Dendritic cell treated with granulocyte-macrophage colony-stimulating factor and Interleukin-4, amounts not matched to agents 40 ng/mL and 50 ng/mL, for 4 days (primary cell): ENCODE measurements around the gene TEX22.

Experiments used
- H3K27ac Mint-ChIP-seq: one replicate; pipeline ENCODE4 v1.8.0; 2022; ENCODE audit warnings: mild to moderate bottlenecking, mixed read lengths
- H3K27me3 Mint-ChIP-seq: one replicate; pipeline ENCODE4 v1.8.0; 2022; ENCODE audit warnings: mild to moderate bottlenecking, mixed read lengths
- H3K36me3 Mint-ChIP-seq: one replicate; pipeline ENCODE4 v1.8.0; 2022; ENCODE audit warnings: low read depth, mixed read lengths
- H3K4me1 Mint-ChIP-seq: one replicate; pipeline ENCODE4 v1.8.0; 2022; ENCODE audit warnings: low read depth, mixed read lengths
- H3K4me3 Mint-ChIP-seq: one replicate; pipeline ENCODE4 v1.8.0; 2022; ENCODE audit warnings: mild to moderate bottlenecking, moderate library complexity, mixed read lengths
- H3K9me3 Mint-ChIP-seq: one replicate; pipeline ENCODE4 v1.8.0; 2022; ENCODE audit warnings: mixed read lengths
- intact Hi-C: fragments of 100-400 bp; cut with micrococcal nuclease; formaldehyde crosslinking; loops from one replicate; pipeline ENCODE4 v1.15.0; 2022

TEX22 gene

GRCh38 chr14:105447651-105448640, 49.6 kb downstream of the TEX22 start:
- intact Hi-C loops = loop anchor here (1.0 to 2.0 kb wide), 3 partner anchors 43 to 81 kb away; partner anchors contain the start of gene TEDC1
- no peak overlapping the region for H3K27ac Mint-ChIP-seq
- H3K27me3 Mint-ChIP-seq = no peaks in the 10 kb centered on the region
- no peak overlapping the region for H3K4me3 Mint-ChIP-seq
- H3K36me3 Mint-ChIP-seq = peaks cover 78% of the 10 kb centered on the region
- H3K4me1 Mint-ChIP-seq = no peaks in the 10 kb centered on the region
- no peaks in the 10 kb centered on the region for H3K9me3 Mint-ChIP-seq

DNA sequence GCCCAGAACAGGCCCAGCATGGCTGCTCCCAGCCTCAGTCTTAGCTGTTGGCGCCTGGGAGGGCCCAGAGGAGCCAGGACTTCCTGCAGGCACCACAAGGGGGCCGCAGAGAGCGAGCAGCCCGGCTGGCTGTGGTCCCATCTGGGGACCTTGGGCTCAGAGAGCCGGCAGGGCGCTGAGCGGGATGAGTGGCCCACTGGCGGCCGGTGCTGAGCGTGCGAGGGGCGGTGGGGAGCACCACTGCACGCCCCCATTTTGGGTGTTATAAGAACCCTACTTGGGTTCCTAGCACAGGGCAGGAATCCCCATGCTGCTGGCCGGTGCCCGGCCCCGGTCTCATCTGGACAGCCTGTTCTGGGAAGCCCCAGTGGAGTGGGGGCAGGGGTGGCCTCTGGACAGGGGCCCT, 50.4 kb downstream of the TEX22 start:
- no peaks in the 10 kb centered on the region for H3K4me1 Mint-ChIP-seq
- peaks cover 79% of the 10 kb centered on the region for H3K36me3 Mint-ChIP-seq
- intact Hi-C loops = loop anchor here (1.0 to 2.0 kb wide), 3 partner anchors 42 to 80 kb away; partner anchors contain the start of gene TEDC1
- H3K9me3 Mint-ChIP-seq = no peaks in the 10 kb centered on the region
- H3K27me3 Mint-ChIP-seq = no peaks in the 10 kb centered on the region
- no peak overlapping the region for H3K27ac Mint-ChIP-seq
- H3K4me3 Mint-ChIP-seq = no peak overlapping the region

DNA sequence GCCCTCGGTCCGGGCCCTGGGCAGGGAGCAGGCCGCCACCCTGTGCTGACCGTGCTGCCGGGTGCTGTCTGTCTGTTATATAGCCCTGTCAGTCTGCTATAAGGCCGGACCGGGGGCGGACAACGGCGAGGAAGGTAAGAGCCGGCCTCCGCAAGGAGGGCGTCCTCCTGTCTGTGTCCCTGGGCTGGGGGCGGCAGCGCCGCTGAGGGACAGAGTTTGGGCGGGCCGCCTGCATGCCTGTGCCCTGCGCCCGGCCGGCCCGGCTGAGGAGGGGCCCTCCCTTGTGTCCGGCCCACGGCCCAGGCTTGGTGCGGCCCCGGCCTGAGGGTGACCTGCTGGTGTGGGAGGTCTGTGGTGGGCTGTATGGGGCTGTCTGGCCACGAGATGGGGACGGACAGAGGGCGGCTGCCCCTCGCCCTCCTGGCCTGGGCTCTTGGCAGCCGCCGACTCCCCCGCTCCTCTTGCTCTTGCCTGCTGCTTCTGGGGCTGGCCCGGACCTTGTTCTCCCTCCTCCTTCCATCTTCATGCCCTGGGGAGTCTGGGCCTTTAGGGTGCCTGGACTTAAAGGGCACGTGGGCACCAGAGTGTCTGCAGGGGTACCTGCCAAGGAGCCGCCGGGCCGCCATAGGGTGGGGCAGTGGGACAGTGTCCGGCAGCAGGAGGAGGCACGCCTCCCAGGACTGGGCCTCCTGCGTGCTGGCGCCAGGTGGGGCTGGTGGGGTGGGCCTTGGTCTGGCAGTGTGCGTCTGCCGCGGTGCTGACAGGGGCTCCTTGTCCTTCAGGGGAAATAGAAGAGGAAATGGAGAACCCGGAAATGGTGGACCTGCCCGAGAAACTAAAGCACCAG, 51.2 kb downstream of the TEX22 start:
- Mint-ChIP-seq H3K4me3 (no peak overlapping the region), H3K4me1 (no peaks in the 10 kb centered on the region), H3K9me3 (no peaks in the 10 kb centered on the region), H3K36me3 (peaks cover 87% of the 10 kb centered on the region), H3K27ac (no peak overlapping the region), H3K27me3 (no peaks in the 10 kb centered on the region)
- intact Hi-C loops = loop anchor here (2.0 kb wide), 2 partner anchors 41 to 79 kb away; partner anchors contain the start of gene TEDC1

- intact Hi-C loops = no loop called here
- peaks cover 87% of the 10 kb centered on the region for H3K36me3 Mint-ChIP-seq
- no peaks in the 10 kb centered on the region for H3K27me3 Mint-ChIP-seq
- no peaks in the 10 kb centered on the region for H3K4me1 Mint-ChIP-seq
- no peaks in the 10 kb centered on the region for H3K9me3 Mint-ChIP-seq
- no peak overlapping the region for H3K4me3 Mint-ChIP-seq
- no peak overlapping the region for H3K27ac Mint-ChIP-seq
Measured at GRCh38 chr14:105450123-105450505, 51.8 kb downstream of the TEX22 start.

DNA sequence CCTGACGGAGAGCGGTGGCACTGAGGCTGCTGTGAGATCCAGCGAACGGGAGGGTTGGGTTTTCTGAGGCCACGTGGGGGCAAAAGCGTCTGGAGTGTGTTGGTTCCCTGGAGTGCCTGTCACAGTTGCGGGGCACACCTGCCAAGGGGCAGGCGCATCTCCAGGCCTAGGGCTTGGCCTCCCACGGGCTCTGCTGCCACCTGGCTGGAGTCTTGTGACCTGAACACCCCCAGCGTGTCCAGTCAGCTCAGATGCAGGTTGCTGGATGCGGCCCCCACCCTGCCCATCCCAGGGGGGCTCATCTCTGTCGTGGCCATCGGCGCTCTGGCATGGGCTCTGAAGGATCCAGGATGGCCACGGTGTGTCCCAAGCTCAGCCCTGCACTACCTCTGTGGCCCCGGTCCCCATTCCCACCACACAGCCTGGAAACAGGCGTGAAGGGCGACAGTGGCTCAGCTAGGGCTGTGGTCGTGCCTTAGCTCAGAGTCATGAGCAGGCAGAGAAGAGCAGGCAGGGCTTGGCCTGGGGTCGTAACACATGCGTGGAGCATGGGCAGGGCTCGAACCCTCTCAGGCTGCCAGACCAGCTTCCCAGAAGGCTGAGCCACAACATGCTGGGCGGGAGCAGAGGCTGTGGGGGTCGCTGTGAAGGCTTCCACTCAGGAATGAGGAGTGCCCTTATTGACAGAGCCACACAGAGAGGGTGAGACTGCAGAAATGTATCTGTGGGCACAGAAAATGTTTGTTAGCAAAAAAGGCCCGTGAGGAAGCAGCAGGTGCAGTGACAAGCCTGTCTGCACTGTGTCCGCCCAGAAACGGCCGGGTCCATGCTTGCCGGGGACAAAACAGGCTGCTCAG, 52.8 kb downstream of the TEX22 start:
- Mint-ChIP-seq H3K27me3 (no peaks in the 10 kb centered on the region), H3K9me3 (no peaks in the 10 kb centered on the region), H3K4me1 (no peaks in the 10 kb centered on the region), H3K27ac (no peak overlapping the region), H3K36me3 (peaks cover 87% of the 10 kb centered on the region), H3K4me3 (no peak overlapping the region)
- intact Hi-C loops = no loop called here

DNA sequence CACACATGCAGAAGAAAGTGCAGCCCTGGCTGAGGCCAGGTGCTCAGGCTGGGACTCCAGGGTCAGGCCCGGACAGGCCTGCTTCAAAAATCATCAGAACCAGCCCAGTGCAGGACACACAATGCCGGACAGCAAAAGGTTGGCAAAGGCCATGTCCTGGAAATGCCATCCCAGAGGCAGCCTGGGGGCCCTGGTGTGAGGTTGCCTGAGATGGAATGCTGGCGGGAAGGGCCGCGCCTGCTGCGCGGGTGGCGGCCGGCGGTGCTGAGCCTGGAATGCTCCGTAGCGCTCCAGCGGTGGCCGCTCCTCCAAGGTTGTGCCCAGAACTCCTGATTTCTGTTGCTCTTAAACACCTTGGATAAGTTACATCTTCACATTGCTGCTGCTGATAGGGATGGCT, 54.6 kb downstream of the TEX22 start:
- Mint-ChIP-seq H3K9me3 (no peaks in the 10 kb centered on the region), H3K4me3 (no peak overlapping the region), H3K36me3 (peaks cover 89% of the 10 kb centered on the region), H3K27ac (no peak overlapping the region), H3K27me3 (no peaks in the 10 kb centered on the region), H3K4me1 (no peaks in the 10 kb centered on the region)
- intact Hi-C loops = no loop called here

GRCh38 chr14:105453847-105454246, 55.5 kb downstream of the TEX22 start:
- no peak overlapping the region for H3K27ac Mint-ChIP-seq
- intact Hi-C loops = no loop called here
- H3K4me1 Mint-ChIP-seq = no peaks in the 10 kb centered on the region
- no peaks in the 10 kb centered on the region for H3K9me3 Mint-ChIP-seq
- H3K4me3 Mint-ChIP-seq = no peak overlapping the region
- peaks cover 94% of the 10 kb centered on the region for H3K36me3 Mint-ChIP-seq
- H3K27me3 Mint-ChIP-seq = no peaks in the 10 kb centered on the region

GRCh38 chr14:105455086-105455640, 56.8 kb downstream of the TEX22 start:
- Mint-ChIP-seq H3K9me3 (no peaks in the 10 kb centered on the region), H3K27me3 (no peaks in the 10 kb centered on the region), H3K4me1 (no peaks in the 10 kb centered on the region), H3K4me3 (no peak overlapping the region), H3K27ac (no peak overlapping the region), H3K36me3 (peaks cover 86% of the 10 kb centered on the region)
- intact Hi-C loops = no loop called here

DNA sequence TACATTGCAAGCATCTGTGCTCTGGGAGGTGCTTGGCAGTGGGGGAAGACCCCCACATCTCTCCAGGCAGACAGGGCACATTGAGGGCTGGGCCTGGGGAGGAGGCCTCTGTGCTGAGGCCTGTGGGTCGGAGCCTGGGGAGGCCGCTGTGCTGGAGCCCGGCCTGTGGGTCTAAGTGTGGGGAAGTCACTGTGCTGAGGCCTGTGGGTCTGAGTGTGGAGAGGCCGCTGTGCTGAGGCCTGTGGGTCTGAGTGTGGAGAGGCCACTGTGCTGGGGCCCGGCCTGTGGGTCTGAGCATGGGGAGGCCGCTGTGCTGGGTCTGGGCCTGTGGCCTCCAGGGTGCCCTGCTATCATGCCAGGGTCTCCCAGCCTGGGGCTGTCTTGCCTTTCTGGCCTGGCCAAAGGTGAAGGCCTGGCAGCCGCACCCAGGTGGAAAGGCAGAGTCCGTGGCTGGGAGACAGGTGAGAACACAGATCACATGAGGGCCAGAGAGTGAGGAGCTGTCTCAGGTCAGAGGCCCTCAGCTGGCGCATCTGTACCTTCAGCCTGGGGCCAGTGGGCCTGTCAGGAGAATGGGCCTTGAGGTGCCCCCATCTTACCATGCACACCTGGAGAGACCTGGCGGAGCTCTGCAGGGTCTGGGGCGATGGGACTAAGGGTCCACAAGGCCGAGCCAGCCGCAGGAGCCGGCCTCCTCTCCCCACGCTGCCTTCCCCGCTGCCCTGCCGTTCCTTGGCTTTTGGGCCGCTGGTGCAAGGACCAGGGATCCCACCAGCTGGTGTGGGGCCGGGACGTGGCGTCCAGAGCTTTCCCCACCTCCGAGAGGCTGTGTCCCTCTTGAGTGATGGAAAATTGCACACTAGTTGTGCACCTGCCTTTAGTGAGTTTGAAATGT, 57.7 kb downstream of the TEX22 start:
- intact Hi-C loops = no loop called here
- H3K36me3 Mint-ChIP-seq = peaks cover 86% of the 10 kb centered on the region
- no peak overlapping the region for H3K4me3 Mint-ChIP-seq
- no peaks in the 10 kb centered on the region for H3K9me3 Mint-ChIP-seq
- no peak overlapping the region for H3K27ac Mint-ChIP-seq
- no peaks in the 10 kb centered on the region for H3K4me1 Mint-ChIP-seq
- no peaks in the 10 kb centered on the region for H3K27me3 Mint-ChIP-seq

DNA sequence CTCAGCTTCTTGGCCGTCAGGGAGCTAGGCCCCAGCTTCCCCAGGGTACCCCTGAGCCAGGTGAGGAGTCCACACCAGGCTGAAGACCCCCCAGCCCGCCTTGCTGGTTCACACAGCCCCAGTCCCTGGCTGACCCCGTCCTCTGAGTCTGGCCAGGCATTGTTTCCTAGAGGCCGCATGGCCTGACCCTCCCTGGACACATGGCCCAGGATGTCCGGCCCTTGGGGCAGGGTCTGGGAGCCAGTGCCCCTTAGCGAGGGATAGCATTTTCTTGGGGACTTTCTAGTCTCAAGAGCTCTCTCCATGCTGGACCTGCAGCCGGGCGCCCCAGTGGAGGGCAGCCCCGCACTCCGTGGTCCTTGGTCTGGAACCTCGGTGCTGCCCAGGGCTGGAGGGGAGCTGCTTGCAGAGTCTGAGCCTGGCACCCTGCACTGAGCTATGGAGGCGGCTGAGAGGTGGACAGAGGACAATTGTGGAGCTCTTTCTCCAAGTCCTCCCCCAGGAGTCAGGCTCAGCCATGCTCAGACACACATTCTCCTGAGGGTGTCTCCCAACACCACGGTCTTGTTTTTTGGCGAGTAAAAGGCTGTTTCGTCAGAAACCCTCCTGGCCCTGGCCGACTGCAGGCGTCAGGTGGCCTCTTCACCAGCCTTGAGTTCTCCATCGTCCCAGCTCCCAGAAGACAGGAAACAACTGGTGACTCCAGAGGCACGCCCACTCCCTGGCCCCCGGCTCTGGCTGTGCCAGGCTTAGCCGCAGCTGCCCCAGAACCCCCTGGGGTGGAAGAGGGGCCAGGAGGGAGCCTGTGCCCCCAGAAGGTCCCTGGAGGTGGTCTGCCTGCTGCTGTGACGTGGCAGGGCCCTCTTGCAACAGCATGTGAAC, 58.6 kb downstream of the TEX22 start:
- H3K4me3 Mint-ChIP-seq = no peak overlapping the region
- H3K4me1 Mint-ChIP-seq = no peaks in the 10 kb centered on the region
- H3K9me3 Mint-ChIP-seq = no peaks in the 10 kb centered on the region
- intact Hi-C loops = no loop called here
- H3K27ac Mint-ChIP-seq = no peak overlapping the region
- peaks cover 86% of the 10 kb centered on the region for H3K36me3 Mint-ChIP-seq
- H3K27me3 Mint-ChIP-seq = no peaks in the 10 kb centered on the region

- Mint-ChIP-seq H3K27me3 (no peaks in the 10 kb centered on the region), H3K4me3 (no peak overlapping the region), H3K4me1 (no peaks in the 10 kb centered on the region), H3K9me3 (no peaks in the 10 kb centered on the region), H3K27ac (no peak overlapping the region), H3K36me3 (peaks cover 86% of the 10 kb centered on the region)
- intact Hi-C loops = no loop called here
Measured at GRCh38 chr14:105458010-105458409, 59.7 kb downstream of the TEX22 start.

DNA sequence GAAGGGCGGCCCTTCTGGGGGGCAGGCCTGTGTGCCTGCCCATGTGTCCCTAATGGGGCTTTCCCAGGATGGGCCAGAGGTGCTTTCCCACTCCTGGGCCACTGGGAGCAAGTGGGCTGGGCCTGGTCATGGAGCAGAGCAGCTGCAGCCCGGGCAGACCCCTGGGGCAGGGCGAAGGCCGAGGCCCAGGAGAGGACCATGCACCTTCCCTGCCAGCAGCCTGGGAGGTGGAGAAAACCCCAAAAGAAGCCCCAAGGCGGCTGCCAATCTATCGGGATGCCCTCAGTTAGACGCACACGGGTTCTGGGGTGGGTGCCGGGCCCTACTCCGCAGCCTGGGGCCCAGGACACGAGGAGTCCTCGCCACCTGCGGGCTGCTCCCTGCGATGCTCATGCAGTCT, 60.2 kb downstream of the TEX22 start:
- H3K4me3 Mint-ChIP-seq = no peak overlapping the region
- no peaks in the 10 kb centered on the region for H3K27me3 Mint-ChIP-seq
- intact Hi-C loops = no loop called here
- H3K4me1 Mint-ChIP-seq = no peaks in the 10 kb centered on the region
- no peak overlapping the region for H3K27ac Mint-ChIP-seq
- peaks cover 86% of the 10 kb centered on the region for H3K36me3 Mint-ChIP-seq
- H3K9me3 Mint-ChIP-seq = no peaks in the 10 kb centered on the region
